ENCODE results near the gene OSBPL1A.

Gene OSBPL1A

DNA sequence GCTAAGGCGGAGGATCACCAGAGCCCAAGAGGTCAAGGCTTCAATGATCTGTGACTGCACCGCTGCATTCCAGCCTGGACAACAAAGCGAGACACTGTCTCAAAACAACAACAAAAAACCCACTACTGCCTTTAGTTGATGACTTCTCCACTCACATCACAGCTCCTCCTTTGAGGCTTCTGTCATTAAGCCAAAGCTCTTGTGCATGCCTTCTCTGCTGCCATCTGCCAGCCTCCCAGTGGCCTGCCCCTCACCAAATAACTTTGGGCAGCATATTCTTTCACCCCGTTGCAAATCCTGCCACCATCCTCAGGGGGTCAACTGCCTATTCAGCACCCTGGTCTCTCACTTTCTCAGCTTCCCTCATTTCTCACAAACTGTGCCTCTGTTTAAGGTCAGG lies 27.5 kb downstream of the OSBPL1A start:
- TF ChIP-seq, protein P1, sequence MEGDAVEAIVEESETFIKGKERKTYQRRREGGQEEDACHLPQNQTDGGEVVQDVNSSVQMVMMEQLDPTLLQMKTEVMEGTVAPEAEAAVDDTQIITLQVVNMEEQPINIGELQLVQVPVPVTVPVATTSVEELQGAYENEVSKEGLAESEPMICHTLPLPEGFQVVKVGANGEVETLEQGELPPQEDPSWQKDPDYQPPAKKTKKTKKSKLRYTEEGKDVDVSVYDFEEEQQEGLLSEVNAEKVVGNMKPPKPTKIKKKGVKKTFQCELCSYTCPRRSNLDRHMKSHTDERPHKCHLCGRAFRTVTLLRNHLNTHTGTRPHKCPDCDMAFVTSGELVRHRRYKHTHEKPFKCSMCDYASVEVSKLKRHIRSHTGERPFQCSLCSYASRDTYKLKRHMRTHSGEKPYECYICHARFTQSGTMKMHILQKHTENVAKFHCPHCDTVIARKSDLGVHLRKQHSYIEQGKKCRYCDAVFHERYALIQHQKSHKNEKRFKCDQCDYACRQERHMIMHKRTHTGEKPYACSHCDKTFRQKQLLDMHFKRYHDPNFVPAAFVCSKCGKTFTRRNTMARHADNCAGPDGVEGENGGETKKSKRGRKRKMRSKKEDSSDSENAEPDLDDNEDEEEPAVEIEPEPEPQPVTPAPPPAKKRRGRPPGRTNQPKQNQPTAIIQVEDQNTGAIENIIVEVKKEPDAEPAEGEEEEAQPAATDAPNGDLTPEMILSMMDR (IDR thresholded peaks at IDR 0.05; ENCODE audit: insufficient read depth, low read length, poor library complexity, severe bottlenecking), result no peak
- H3K36me3 ChIP-seq (ENCODE audit: control insufficient read depth, insufficient read depth, low read length), result no peaks in the 10 kb centered on the region
- peaks cover 2% of the 10 kb centered on the region for H3K27me3 ChIP-seq (replicated peaks; ENCODE audit: control insufficient read depth, insufficient read depth, low read length)
- H3K4me3 ChIP-seq (replicated peaks; ENCODE audit: low read depth, low read length), result no peak overlapping the region
- DNase-seq (ENCODE audit: extremely low read depth, insufficient read length), result no peak

DNA sequence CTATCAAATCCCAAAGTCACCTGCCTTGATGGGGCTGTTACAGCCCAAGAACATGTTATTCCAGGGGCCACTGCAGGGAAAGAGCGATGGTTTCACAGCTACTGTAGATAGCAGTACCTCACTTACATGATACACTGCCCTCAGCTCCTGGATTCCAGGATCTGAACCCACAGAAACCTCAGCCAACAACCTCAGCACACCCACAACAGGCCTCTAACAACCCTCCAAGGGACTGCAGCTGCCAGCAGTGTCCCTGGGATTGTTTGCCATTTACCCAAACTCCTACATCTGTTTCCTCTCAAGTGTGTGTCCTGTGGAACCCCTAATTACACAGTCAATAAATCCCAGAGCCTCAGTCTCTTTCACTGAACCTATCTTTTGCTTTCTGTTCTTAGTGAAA lies 28.2 kb downstream of the OSBPL1A start:
- H3K36me3 ChIP-seq (ENCODE audit: control insufficient read depth, insufficient read depth, low read length), result no peaks in the 10 kb centered on the region
- TF ChIP-seq, protein P1 (IDR thresholded peaks at IDR 0.05; ENCODE audit: insufficient read depth, low read length, poor library complexity, severe bottlenecking), result no peak
- DNase-seq (ENCODE audit: extremely low read depth, insufficient read length), result no peak
- H3K4me3 ChIP-seq (replicated peaks; ENCODE audit: low read depth, low read length), result no peak overlapping the region
- peaks cover 2% of the 10 kb centered on the region; the same call in 1 of the 2 replicates for H3K27me3 ChIP-seq (replicated peaks; ENCODE audit: control insufficient read depth, insufficient read depth, low read length)

DNA sequence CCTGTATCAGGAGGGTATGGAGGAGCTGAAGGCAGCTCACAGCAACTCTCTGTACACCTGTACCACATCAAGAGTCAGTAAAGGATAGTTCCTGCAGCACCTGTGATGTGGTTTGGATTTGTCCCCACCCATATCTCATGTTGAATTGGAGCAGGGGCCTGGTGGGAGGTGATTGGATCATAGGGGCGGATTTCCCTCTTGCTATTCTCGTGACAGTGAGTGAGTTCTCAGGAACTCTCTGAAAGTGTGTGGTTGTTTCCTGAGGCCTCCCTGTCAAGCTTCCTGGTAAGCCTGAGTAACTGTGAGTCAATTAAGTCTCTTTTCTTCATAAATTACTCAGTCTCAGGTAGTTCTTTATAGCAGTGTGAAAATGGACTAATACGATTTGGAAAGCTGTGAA lies 28.9 kb downstream of the OSBPL1A start:
- TF ChIP-seq, protein P1 (IDR thresholded peaks at IDR 0.05; ENCODE audit: insufficient read depth, low read length, poor library complexity, severe bottlenecking), result no peak
- Histone ChIP-seq H3K27me3 (replicated peaks; ENCODE audit: control insufficient read depth, insufficient read depth, low read length) (peaks cover 2% of the 10 kb centered on the region; the same call in 1 of the 2 replicates), H3K4me3 (replicated peaks; ENCODE audit: low read depth, low read length) (no peak overlapping the region), H3K36me3 (ENCODE audit: control insufficient read depth, insufficient read depth, low read length) (no peaks in the 10 kb centered on the region)
- no peak for DNase-seq (ENCODE audit: extremely low read depth, insufficient read length)

DNA sequence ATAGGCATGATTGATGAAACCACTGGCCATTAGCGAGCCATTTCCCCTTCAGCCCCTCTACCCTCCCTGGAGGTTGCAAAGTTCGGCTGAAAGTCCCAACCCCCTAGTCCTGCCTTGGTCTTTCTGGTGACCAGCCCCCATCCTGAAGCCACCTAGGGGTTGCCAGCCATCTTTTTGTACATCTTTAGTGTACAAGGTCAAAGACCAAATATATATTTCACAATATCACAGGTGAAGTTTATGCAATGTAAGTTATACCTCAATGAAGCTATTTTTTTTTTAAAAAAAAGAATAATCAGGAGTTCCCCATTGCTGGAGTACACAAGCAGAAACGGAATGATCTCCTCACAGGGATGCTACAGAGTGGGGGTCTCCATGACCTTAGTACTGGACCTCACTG lies 31.3 kb downstream of the OSBPL1A start:
- no peaks in the 10 kb centered on the region for H3K36me3 ChIP-seq (ENCODE audit: control insufficient read depth, insufficient read depth, low read length)
- peaks cover 2% of the 10 kb centered on the region; the same call in 1 of the 2 replicates for H3K27me3 ChIP-seq (replicated peaks; ENCODE audit: control insufficient read depth, insufficient read depth, low read length)
- H3K4me3 ChIP-seq (replicated peaks; ENCODE audit: low read depth, low read length), result no peak overlapping the region

DNA sequence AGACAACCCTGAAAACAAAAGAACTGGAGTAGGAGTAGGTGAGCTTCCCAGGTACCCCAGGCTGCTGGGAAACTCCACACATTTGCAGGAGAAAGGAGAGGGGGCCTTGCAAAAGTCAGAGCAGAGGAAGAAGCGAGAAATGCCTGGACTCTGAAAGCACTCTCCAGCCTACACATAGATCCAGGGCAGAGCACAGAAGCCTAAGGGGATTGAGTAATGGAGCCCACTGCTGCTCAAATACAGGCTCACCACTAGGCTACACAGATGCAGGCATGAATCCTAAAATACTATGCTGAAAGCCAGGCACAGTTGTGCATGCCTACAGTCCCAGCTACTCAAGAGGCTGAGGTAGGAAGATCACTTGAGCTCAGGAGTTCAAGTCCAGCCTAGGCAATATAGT lies 33.4 kb downstream of the OSBPL1A start:
- no peaks in the 10 kb centered on the region for H3K36me3 ChIP-seq (ENCODE audit: control insufficient read depth, insufficient read depth, low read length)
- H3K27me3 ChIP-seq (replicated peaks; ENCODE audit: control insufficient read depth, insufficient read depth, low read length), result no peaks in the 10 kb centered on the region
- TF ChIP-seq, protein P1 (IDR thresholded peaks at IDR 0.05; ENCODE audit: insufficient read depth, low read length, poor library complexity, severe bottlenecking), result no peak
- no peak for DNase-seq (ENCODE audit: extremely low read depth, insufficient read length)
- H3K4me3 ChIP-seq (replicated peaks; ENCODE audit: low read depth, low read length), result no peak overlapping the region

More for the DNA sequence above, 31.3 kb downstream of the OSBPL1A start:
- TF ChIP-seq, protein P1 (IDR thresholded peaks at IDR 0.05; ENCODE audit: insufficient read depth, low read length, poor library complexity, severe bottlenecking), result no peak
- DNase-seq (ENCODE audit: extremely low read depth, insufficient read length), result no peak

DNA sequence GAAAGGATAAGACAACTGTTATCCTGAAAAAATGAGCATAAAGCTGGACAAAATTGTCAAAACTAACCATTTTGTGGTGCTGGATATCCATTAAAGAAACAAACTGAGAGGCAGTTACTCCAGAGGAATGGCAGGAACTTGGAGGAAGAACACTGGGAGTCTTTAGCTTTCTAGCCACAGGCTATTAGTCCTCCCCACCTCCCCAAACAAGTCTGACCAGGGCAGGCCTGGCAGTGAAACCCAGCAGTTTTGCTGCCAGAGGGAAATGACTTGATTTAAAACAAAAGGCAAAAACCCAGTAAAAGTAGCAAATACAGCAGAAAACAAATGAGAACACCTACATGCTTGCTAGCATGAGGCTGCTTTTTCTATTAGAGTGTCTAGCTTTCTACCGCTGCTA lies 34.9 kb downstream of the OSBPL1A start:
- TF ChIP-seq, protein P1 (IDR thresholded peaks at IDR 0.05; ENCODE audit: insufficient read depth, low read length, poor library complexity, severe bottlenecking), result no peak
- H3K4me3 ChIP-seq (replicated peaks; ENCODE audit: low read depth, low read length), result no peak overlapping the region
- no peak for DNase-seq (ENCODE audit: extremely low read depth, insufficient read length)
- H3K27me3 ChIP-seq (replicated peaks; ENCODE audit: control insufficient read depth, insufficient read depth, low read length), result no peaks in the 10 kb centered on the region
- H3K36me3 ChIP-seq (ENCODE audit: control insufficient read depth, insufficient read depth, low read length), result no peaks in the 10 kb centered on the region
